Lower lobe of right lung (tissue), 2 donors: ENCODE measurements around the gene HOXA13. TPM values are rescaled to one million over a fixed set of nuclear protein-coding genes. Genes with fewer than 3 reads are reported as not detected.

Experiments
- ATAC-seq, 2 donors: fragments of 200-7000 bp; cut with Tn5 transposase; one replicate each; pipeline ENCODE4 v1.9.1; 2020 to 2022; ENCODE audit warnings: mild to moderate bottlenecking in 2 of 2, moderate library complexity in 2 of 2
- DNase-seq: peaks from one replicate; pipeline ENCODE4 v3.0.0-alpha.2; 2020
- H3K27ac ChIP-seq: fragments of 200-600 bp; one replicate; pipeline ENCODE4 v1.8.0; 2022
- H3K27me3 ChIP-seq: fragments of 200-600 bp; one replicate; pipeline ENCODE4 v1.8.0; 2022; ENCODE audit warnings: low read depth
- H3K36me3 ChIP-seq: fragments of 200-600 bp; one replicate; pipeline ENCODE4 v1.8.0; 2022; ENCODE audit warnings: mild to moderate bottlenecking
- H3K4me1 ChIP-seq: fragments of 200-600 bp; one replicate; pipeline ENCODE4 v1.8.0; 2022
- H3K4me3 ChIP-seq: fragments of 200-600 bp; one replicate; pipeline ENCODE4 v1.8.0; 2022; ENCODE audit warnings: mild to moderate bottlenecking
- H3K9me3 ChIP-seq: fragments of 200-600 bp; one replicate; pipeline ENCODE4 v1.8.0; 2022
- intact Hi-C: fragments of 100-400 bp; cut with DNase I; formaldehyde crosslinking; loops from one replicate; pipeline ENCODE4 v1.11.0; 2022
- total RNA-seq: library from RNA; stranded (reverse); fragmentation: NEBNext Ultra II Directional; extraction: Animal tissue kit (Norgen Biotek cat#: 25700); gene quantifications from one replicate; pipeline ENCODE4 v1.2.1, GENCODE V29; 2021
- TF ChIP-seq, protein P1 (sequence below): fragments of 200-600 bp; IDR thresholded peaks from one replicate; pipeline ENCODE4 v1.8.0; 2022; ENCODE audit warnings: antibody characterized with exemption, mild to moderate bottlenecking
- donor health status: DM: no; HTN: yes; CAD: no; lungs with severe emphysema.

HOXA13 gene
- total RNA-seq, 1 donor from 2014 or later, result not detected

DNA sequence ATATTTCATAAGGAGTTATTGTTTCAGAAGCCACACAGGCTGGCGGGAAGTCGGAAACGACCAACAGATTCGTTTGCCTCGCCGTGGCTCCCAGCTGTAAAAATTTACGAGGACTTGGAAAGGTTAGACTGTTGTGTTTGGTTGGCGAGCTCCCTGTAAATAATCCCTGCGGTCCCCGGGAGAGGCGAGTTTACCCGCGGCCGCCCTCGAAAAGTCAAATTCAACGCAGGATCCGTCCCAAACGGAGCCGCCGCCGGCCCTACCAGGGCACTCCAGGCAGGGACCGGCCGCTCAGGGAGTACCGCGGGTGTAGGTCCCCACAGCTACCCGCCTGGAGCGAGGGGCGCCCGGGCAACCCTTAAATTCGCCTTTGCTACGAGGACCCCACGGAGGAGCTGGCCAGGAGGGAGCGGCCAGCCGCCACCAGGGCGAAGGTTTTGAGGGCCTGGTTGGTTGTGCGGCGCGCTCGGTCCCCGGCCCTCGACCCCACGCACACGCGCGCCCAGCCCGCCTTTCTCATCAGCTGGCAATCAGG, 33.8 kb downstream of the HOXA13 start:
- Histone ChIP-seq H3K4me3 (peak overlapping the region; percentile 50), H3K27me3 (peaks cover 99% of the 10 kb centered on the region), H3K9me3 (no peaks in the 10 kb centered on the region), H3K4me1 (peaks cover 42% of the 10 kb centered on the region), H3K27ac (no peak overlapping the region), H3K36me3 (no peaks in the 10 kb centered on the region)
- intact Hi-C loops, result no loop called here
- DNase-seq (peak; percentile 43), ATAC-seq (no peak)
- TF ChIP-seq, protein P1, sequence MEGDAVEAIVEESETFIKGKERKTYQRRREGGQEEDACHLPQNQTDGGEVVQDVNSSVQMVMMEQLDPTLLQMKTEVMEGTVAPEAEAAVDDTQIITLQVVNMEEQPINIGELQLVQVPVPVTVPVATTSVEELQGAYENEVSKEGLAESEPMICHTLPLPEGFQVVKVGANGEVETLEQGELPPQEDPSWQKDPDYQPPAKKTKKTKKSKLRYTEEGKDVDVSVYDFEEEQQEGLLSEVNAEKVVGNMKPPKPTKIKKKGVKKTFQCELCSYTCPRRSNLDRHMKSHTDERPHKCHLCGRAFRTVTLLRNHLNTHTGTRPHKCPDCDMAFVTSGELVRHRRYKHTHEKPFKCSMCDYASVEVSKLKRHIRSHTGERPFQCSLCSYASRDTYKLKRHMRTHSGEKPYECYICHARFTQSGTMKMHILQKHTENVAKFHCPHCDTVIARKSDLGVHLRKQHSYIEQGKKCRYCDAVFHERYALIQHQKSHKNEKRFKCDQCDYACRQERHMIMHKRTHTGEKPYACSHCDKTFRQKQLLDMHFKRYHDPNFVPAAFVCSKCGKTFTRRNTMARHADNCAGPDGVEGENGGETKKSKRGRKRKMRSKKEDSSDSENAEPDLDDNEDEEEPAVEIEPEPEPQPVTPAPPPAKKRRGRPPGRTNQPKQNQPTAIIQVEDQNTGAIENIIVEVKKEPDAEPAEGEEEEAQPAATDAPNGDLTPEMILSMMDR, result no peak

DNA sequence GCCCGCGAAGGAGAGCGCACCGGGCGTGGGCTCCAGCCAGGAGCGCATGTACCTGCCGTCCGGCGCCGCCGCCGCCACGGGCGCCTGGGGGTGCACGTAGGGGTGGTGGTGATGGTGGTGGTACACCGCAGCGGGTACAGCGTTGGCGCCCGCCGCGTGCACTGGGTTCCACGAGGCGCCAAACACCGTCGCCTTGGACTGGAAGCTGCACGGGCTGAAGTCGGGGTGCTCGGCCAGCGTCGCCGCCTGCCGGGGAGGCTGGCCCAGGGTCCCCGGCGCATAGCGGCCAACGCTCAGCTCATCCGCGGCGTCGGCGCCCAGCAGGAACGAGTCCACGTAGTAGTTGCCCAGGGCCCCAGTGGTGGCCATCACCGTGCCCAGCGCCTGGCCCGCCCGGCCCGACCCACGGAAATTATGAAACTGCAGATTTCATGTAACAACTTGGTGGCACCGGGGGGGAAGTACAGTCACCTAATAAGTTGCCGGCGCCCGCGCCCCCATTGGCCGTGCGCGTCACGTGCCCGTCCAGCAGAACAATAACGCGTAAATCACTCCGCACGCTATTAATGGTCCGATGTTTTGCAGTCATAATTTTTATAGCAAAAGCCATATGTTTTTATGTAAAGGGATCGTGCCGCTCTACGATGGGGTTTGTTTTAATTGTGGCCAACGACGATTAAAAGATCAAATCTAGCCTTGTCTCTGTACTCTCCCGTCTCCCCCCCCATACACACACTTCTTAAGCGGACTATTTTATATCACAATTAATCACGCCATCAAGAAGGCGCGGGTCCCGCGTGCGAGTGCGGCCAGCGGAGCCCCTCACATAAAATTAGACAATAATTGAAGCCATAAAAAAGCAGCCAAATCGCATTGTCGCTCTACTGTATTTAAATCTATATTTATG, 34.5 kb downstream of the HOXA13 start, which contains the start of gene HOXA9:
HOXA9 (minus strand) TSS at position 449 of the 907 bp plus-strand sequence; CDS start at position 369, 80 bp downstream.
- H3K4me1 ChIP-seq, result peaks cover 47% of the 10 kb centered on the region
- H3K9me3 ChIP-seq, result no peaks in the 10 kb centered on the region
- H3K27me3 ChIP-seq, result peaks cover 97% of the 10 kb centered on the region
- TF ChIP-seq, protein P1, result no peak
- DNase-seq (peak; percentile 78), ATAC-seq (peak; percentile 30 to 36)
- peak within 1 kb of the TSS; percentile 50 for H3K4me3 ChIP-seq
- H3K36me3 ChIP-seq, result no peaks in the 10 kb centered on the region
- H3K27ac ChIP-seq, result no peak within 1 kb of the TSS
- intact Hi-C loops, result no loop called here

DNA sequence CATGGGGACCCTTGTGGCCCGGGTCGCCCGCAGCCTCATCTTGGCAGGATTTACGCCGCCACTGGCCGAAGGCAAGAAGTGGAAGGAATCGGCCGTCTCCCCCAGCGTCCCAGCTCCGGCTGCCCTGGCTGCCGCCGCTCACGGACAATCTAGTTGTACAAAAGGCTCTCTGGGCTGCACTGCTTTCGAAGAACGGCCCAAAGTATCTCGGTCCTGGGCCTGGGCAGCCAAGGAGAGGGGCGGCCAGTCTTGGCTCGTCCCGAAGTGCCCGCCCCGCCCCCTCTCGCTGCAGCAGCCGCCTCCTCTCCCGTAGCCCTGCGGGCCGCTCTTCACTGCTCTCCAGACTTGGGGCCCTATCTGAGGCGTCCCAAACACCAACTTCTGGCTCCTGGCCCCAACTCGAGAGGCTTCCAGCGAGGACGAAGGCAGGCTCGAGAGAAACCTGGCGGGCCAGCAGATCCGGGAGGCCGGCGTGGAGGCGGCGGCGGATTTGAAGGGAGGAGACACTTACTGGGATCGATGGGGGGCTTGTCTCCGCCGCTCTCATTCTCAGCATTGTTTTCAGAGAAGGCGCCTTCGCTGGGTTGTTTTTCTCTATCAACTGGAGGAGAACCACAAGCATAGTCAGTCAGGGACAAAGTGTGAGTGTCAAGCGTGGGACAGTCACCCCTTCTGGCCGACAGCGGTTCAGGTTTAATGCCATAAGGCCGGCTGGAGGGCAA, 35.4 kb downstream of the HOXA13 start:
- peaks cover 45% of the 10 kb centered on the region for H3K4me1 ChIP-seq
- H3K9me3 ChIP-seq, result no peaks in the 10 kb centered on the region
- peak overlapping the region; percentile 50 for H3K4me3 ChIP-seq
- TF ChIP-seq, protein P1, result peak; percentile 19
- no peak for ATAC-seq
- peak; percentile 54 for DNase-seq
- peaks cover 95% of the 10 kb centered on the region for H3K27me3 ChIP-seq
- intact Hi-C loops, result no loop called here
- no peaks in the 10 kb centered on the region for H3K36me3 ChIP-seq
- no peak overlapping the region for H3K27ac ChIP-seq

DNA sequence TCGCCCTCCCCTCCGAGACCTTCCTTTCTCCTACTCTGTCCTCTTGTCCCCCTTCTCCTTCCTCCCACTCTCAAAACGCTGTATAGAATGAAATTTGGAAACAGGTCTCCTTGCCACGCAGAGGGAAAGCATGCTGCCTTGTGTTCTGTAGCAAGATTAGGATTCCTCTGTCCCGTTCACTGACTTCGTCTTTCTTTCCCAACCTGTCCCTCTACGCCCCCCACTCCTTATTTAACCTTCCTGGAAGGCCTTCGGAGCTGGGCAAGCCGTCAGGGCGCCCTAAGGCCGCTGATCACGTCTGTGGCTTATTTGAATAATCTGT, 35.9 kb downstream of the HOXA13 start:
- TF ChIP-seq, protein P1, result no peak
- ATAC-seq, result no peak
- Histone ChIP-seq H3K4me1 (peaks cover 40% of the 10 kb centered on the region), H3K4me3 (peak overlapping the region; percentile 50), H3K27ac (no peak overlapping the region), H3K36me3 (no peaks in the 10 kb centered on the region), H3K9me3 (no peaks in the 10 kb centered on the region), H3K27me3 (peaks cover 95% of the 10 kb centered on the region)
- intact Hi-C loops, result no loop called here
- DNase-seq, result no peak

- Histone ChIP-seq H3K9me3 (no peaks in the 10 kb centered on the region), H3K36me3 (no peaks in the 10 kb centered on the region), H3K4me3 (no peak overlapping the region), H3K4me1 (peaks cover 40% of the 10 kb centered on the region), H3K27ac (no peak overlapping the region), H3K27me3 (peaks cover 95% of the 10 kb centered on the region)
- DNase-seq (no peak), ATAC-seq (no peak)
- TF ChIP-seq, protein P1, result no peak
- intact Hi-C loops, result no loop called here
Observed at GRCh38 chr7:27163288-27164044, 36.4 kb downstream of the HOXA13 start.
